ENCODE results near the gene CCDC184. TPM values are rescaled to one million over a fixed set of nuclear protein-coding genes. Genes with fewer than 3 reads are reported as not detected.
A peak's percentile ranks its signal among the peaks of the same experiment; 100 is the strongest.

The CCDC184 gene
- total RNA-seq, 1 donor from 2014 or later, result not detected

GRCh38 chr12:48160807-48161206, 22.6 kb upstream of the CCDC184 start:
- FAIRE-seq (no peak), DNase-seq (ENCODE audit: low read depth) (no peak)
- no peak overlapping the region for H3K4me3 ChIP-seq (ENCODE audit: low read depth, low read length)
- no peaks in the 10 kb centered on the region for H3K27me3 ChIP-seq (ENCODE audit: control insufficient read depth, insufficient read depth, low read length)
- TF ChIP-seq CTCF (IDR thresholded peaks at IDR 0.05; ENCODE audit: insufficient read depth, low read length, severe bottlenecking), result no peak
- H3K36me3 ChIP-seq (ENCODE audit: control insufficient read depth, insufficient read depth, low read length), result no peaks in the 10 kb centered on the region

GRCh38 chr12:48163150-48163747, 20.2 kb upstream of the CCDC184 start:
- H3K4me3 ChIP-seq (ENCODE audit: low read depth, low read length), result no peak overlapping the region
- no peaks in the 10 kb centered on the region for H3K27me3 ChIP-seq (ENCODE audit: control insufficient read depth, insufficient read depth, low read length)
- no peaks in the 10 kb centered on the region for H3K36me3 ChIP-seq (ENCODE audit: control insufficient read depth, insufficient read depth, low read length)
- DNase-seq (ENCODE audit: low read depth), result no peak
- TF ChIP-seq CTCF (IDR thresholded peaks at IDR 0.05; ENCODE audit: insufficient read depth, low read length, severe bottlenecking), result no peak
- no peak for FAIRE-seq

GRCh38 chr12:48164451-48164850, 19.0 kb upstream of the CCDC184 start:
- FAIRE-seq, result no peak
- no peak for TF ChIP-seq CTCF (IDR thresholded peaks at IDR 0.05; ENCODE audit: insufficient read depth, low read length, severe bottlenecking)
- Histone ChIP-seq H3K27me3 (ENCODE audit: control insufficient read depth, insufficient read depth, low read length) (no peaks in the 10 kb centered on the region), H3K36me3 (ENCODE audit: control insufficient read depth, insufficient read depth, low read length) (no peaks in the 10 kb centered on the region), H3K4me3 (ENCODE audit: low read depth, low read length) (no peak overlapping the region)
- no peak for DNase-seq (ENCODE audit: low read depth)

GRCh38 chr12:48165089-48165981, 18.1 kb upstream of the CCDC184 start:
- H3K4me3 ChIP-seq (ENCODE audit: low read depth, low read length), result no peak overlapping the region
- peak; percentile 60 for DNase-seq (ENCODE audit: low read depth)
- TF ChIP-seq CTCF (IDR thresholded peaks at IDR 0.05; ENCODE audit: insufficient read depth, low read length, severe bottlenecking), result peak; percentile 86
- no peaks in the 10 kb centered on the region for H3K27me3 ChIP-seq (ENCODE audit: control insufficient read depth, insufficient read depth, low read length)
- no peaks in the 10 kb centered on the region for H3K36me3 ChIP-seq (ENCODE audit: control insufficient read depth, insufficient read depth, low read length)
- FAIRE-seq, result no peak

GRCh38 chr12:48169011-48169410, 14.4 kb upstream of the CCDC184 start:
- H3K4me3 ChIP-seq (ENCODE audit: low read depth, low read length), result no peak overlapping the region
- H3K27me3 ChIP-seq (ENCODE audit: control insufficient read depth, insufficient read depth, low read length), result no peaks in the 10 kb centered on the region
- no peak for TF ChIP-seq CTCF (IDR thresholded peaks at IDR 0.05; ENCODE audit: insufficient read depth, low read length, severe bottlenecking)
- no peak for DNase-seq (ENCODE audit: low read depth)
- no peaks in the 10 kb centered on the region for H3K36me3 ChIP-seq (ENCODE audit: control insufficient read depth, insufficient read depth, low read length)
- FAIRE-seq, result peak; percentile 7

All from bronchial epithelial cell (primary cell).